Gastrocnemius medialis (tissue), 4 donors: Measurements from ENCODE around the gene FAM83D. TPM values are rescaled to one million over a fixed set of nuclear protein-coding genes. Genes with fewer than 3 reads are reported as not detected.
"Not testable (repeated sequence)": the region's sequence is repeated elsewhere in the genome, so short reads cannot be mapped to it uniquely, and the experiment has no call there.

ENCODE experiments used
- ATAC-seq, 2 donors: fragments of 150-250 bp; one replicate each; pipeline ENCODE4 v1.9.1; 2016
- DNase-seq, 2 donors: peaks; one replicate each; pipeline ENCODE4 v3.0.0-alpha.2; 2019
- H3K27ac ChIP-seq, 4 donors: fragments of 200-600 bp; sonication (generic); 1 replicate in 1 of 4; 2 replicates in 3 of 4; pipeline ENCODE4 v1.5.1; 2016 to 2018; ENCODE audit warnings: mild to moderate bottlenecking in 2 of 4, moderate library complexity in 1 of 4
- H3K27me3 ChIP-seq, 3 donors: fragments of 200-600 bp; sonication (generic) in 2 of 3; 1 replicate in 1 of 3; 2 replicates in 2 of 3; pipeline versions ENCODE4 v1.5.1 to v1.6.0; 2016 to 2019; ENCODE audit warnings: mild to moderate bottlenecking in 1 of 3, moderate library complexity in 1 of 3
- H3K36me3 ChIP-seq, 2 donors: fragments of 200-600 bp; sonication (generic) in 1 of 2; one replicate each; pipeline ENCODE4 v1.5.1; 2017 to 2018
- H3K4me1 ChIP-seq, 2 donors: fragments of 200-600 bp; sonication (generic) in 1 of 2; one replicate each; pipeline ENCODE4 v1.5.1; 2016 to 2017; ENCODE audit warnings: mild to moderate bottlenecking in 2 of 2
- H3K4me3 ChIP-seq, 4 donors: fragments of 200-600 bp; sonication (generic) in 3 of 4; 1 replicate in 1 of 4; 2 replicates in 3 of 4; pipeline ENCODE4 v1.5.1; 2016 to 2019; ENCODE audit warnings: mild to moderate bottlenecking in 2 of 4
- H3K9me3 ChIP-seq, 3 donors: fragments of 200-600 bp; sonication (generic) in 2 of 3; 1 replicate in 1 of 3; 2 replicates in 2 of 3; pipeline ENCODE4 v1.5.1; 2016 to 2019
- CTCF ChIP-seq, 5 experiments: fragments of 450-650 bp in 3 of 5; fragments of 200-600 bp in 2 of 5; sonication (generic) in 2 of 5; IDR thresholded peaks in 4 of 5; conservative IDR thresholded peaks in 1 of 5; 1 replicate in 4 of 5; 2 replicates in 1 of 5; pipeline ENCODE4 v1.5.1; 2016 to 2019; ENCODE audit warnings: antibody characterized with exemption in 5 of 5, mild to moderate bottlenecking in 3 of 5, moderate library complexity in 3 of 5
- POLR2A ChIP-seq, 2 donors: fragments of 450-650 bp; IDR thresholded peaks; one replicate each; pipeline ENCODE4 v1.6.1; 2017; ENCODE audit warnings: antibody characterized with exemption in 2 of 2, mild to moderate bottlenecking in 2 of 2, moderate library complexity in 2 of 2
- in situ Hi-C, 4 donors: fragments of 200-750 bp; cut with MboI; loops; one replicate each; pipeline versions ENCODE4 v1.15.0 to v1.8.0; 2017; ENCODE audit warnings: low sequenced_read_pairs in 4 of 4
- intact Hi-C: fragments of 100-400 bp; cut with DNase I; formaldehyde crosslinking; loops from one replicate; pipeline ENCODE4 v1.15.1; 2023; ENCODE audit warnings: low total_unique reads
- total RNA-seq, 4 donors: library from RNA; depleted of rRNA; stranded (reverse); fragments of >200 nt; gene quantifications; one replicate each; pipeline versions ENCODE4 v1.1.0 to v1.2.3, GENCODE V29; 2016

The FAM83D gene
- total RNA-seq, 4 donors from 2014 or later: 0.40 TPM; not detected in 3

GRCh38 chr20:38991814-38992704, 65.8 kb downstream of the FAM83D start:
- no peak for ATAC-seq
- Histone ChIP-seq H3K27ac (no peak overlapping the region), H3K36me3 (peaks cover 0 to 25% of the 10 kb centered on the region in 2 donors), H3K27me3 (no peaks in the 10 kb centered on the region), H3K4me3 (no peak overlapping the region), H3K4me1 (no peaks in the 10 kb centered on the region), H3K9me3 (no peaks in the 10 kb centered on the region)
- DNase-seq: no peak
- intact Hi-C loops: no loop called here
- in situ Hi-C loops: no loop called here
- no peak for TF ChIP-seq POLR2A (IDR thresholded peaks at IDR 0.05)
- TF ChIP-seq CTCF (IDR thresholded peaks at IDR 0.05 in 4 of 5, conservative IDR thresholded peaks at IDR 0.05 in 1 of 5): no peak

GRCh38 chr20:38995536-38996044, 69.4 kb downstream of the FAM83D start:
- no peak for DNase-seq
- in situ Hi-C loops: no loop called here
- H3K9me3 ChIP-seq: no peaks in the 10 kb centered on the region
- H3K27ac ChIP-seq: no peak overlapping the region
- H3K4me3 ChIP-seq: no peak overlapping the region
- TF ChIP-seq POLR2A (IDR thresholded peaks at IDR 0.05) (no peak), CTCF (IDR thresholded peaks at IDR 0.05 in 4 of 5, conservative IDR thresholded peaks at IDR 0.05 in 1 of 5) (no peak)
- H3K4me1 ChIP-seq: no peaks in the 10 kb centered on the region
- peaks cover 0 to 41% of the 10 kb centered on the region in 2 donors for H3K36me3 ChIP-seq
- intact Hi-C loops: no loop called here
- ATAC-seq: no peak
- H3K27me3 ChIP-seq: no peaks in the 10 kb centered on the region

- H3K4me1 ChIP-seq, DNase-seq, H3K4me3 ChIP-seq, H3K9me3 ChIP-seq, intact Hi-C loops, H3K27ac ChIP-seq, ATAC-seq, H3K27me3 ChIP-seq, in situ Hi-C loops: not testable (repeated sequence)
- peaks cover 0 to 47% of the 10 kb centered on the region in 2 donors for H3K36me3 ChIP-seq
Measured at GRCh38 chr20:38996866-38997265, 70.6 kb downstream of the FAM83D start.

GRCh38 chr20:38997622-38998021, 71.4 kb downstream of the FAM83D start:
- ATAC-seq: no peak
- Histone ChIP-seq H3K27ac (no peak overlapping the region), H3K36me3 (peaks cover 0 to 55% of the 10 kb centered on the region in 2 donors), H3K9me3 (no peaks in the 10 kb centered on the region), H3K4me3 (no peak overlapping the region), H3K27me3 (no peaks in the 10 kb centered on the region), H3K4me1 (no peaks in the 10 kb centered on the region)
- TF ChIP-seq POLR2A (IDR thresholded peaks at IDR 0.05) (no peak), CTCF (IDR thresholded peaks at IDR 0.05 in 4 of 5, conservative IDR thresholded peaks at IDR 0.05 in 1 of 5) (no peak)
- no peak for DNase-seq
- in situ Hi-C loops (no loop called here), intact Hi-C loops (no loop called here)

GRCh38 chr20:38999217-38999616, 73.0 kb downstream of the FAM83D start:
- ATAC-seq: no peak
- Histone ChIP-seq H3K27me3 (no peaks in the 10 kb centered on the region), H3K4me1 (no peaks in the 10 kb centered on the region), H3K4me3 (no peak overlapping the region), H3K36me3 (peaks cover 0 to 71% of the 10 kb centered on the region in 2 donors), H3K9me3 (no peaks in the 10 kb centered on the region), H3K27ac (no peak overlapping the region)
- TF ChIP-seq CTCF (IDR thresholded peaks at IDR 0.05 in 4 of 5, conservative IDR thresholded peaks at IDR 0.05 in 1 of 5) (no peak), POLR2A (IDR thresholded peaks at IDR 0.05) (no peak)
- in situ Hi-C loops: no loop called here
- no peak for DNase-seq
- intact Hi-C loops: no loop called here
